HG03060 (cell line): ENCODE results near the gene SPSB1.

ENCODE experiments used
- ATAC-seq: cut with Tn5 transposase; IDR thresholded peaks from one replicate; pipeline ENCODE4 v1.9.1; 2021; ENCODE audit warnings: low read depth, moderate number of reproducible peaks; ENCODE audit not compliant: unreplicated experiment

The SPSB1 gene

GRCh38 chr1:9292361-9293240 lies at the start of gene SPSB1:
Gene SPSB1 (plus strand): TSS chr1:9292894. CDS start chr1:9355892, 62,998 bp downstream.
- ATAC-seq = no peak

- ATAC-seq = no peak
Measured at GRCh38 chr1:9243066-9243739, 49.5 kb upstream of the SPSB1 start.

- no peak for ATAC-seq
Measured at GRCh38 chr1:9244501-9245229, 48.0 kb upstream of the SPSB1 start.

GRCh38 chr1:9245230-9245619 lies 47.5 kb upstream of the SPSB1 start:
- ATAC-seq = no peak

- ATAC-seq = no peak
Measured at GRCh38 chr1:9245661-9246060, 47.0 kb upstream of the SPSB1 start.

GRCh38 chr1:9246215-9246614 lies 46.5 kb upstream of the SPSB1 start:
- no peak for ATAC-seq

- no peak for ATAC-seq
Measured at GRCh38 chr1:9246841-9247785, 45.6 kb upstream of the SPSB1 start.

- no peak for ATAC-seq
Measured at GRCh38 chr1:9247894-9248293, 44.8 kb upstream of the SPSB1 start.

GRCh38 chr1:9248341-9249262 lies 44.1 kb upstream of the SPSB1 start:
- ATAC-seq = no peak

GRCh38 chr1:9249263-9249533 lies 43.5 kb upstream of the SPSB1 start:
- no peak for ATAC-seq

GRCh38 chr1:9249534-9250410 lies 42.9 kb upstream of the SPSB1 start:
- no peak for ATAC-seq

GRCh38 chr1:9250411-9251381 lies 42.0 kb upstream of the SPSB1 start:
- no peak for ATAC-seq

GRCh38 chr1:9251501-9251900 lies 41.2 kb upstream of the SPSB1 start:
- ATAC-seq = no peak

- no peak for ATAC-seq
Measured at GRCh38 chr1:9253004-9253403, 39.7 kb upstream of the SPSB1 start.

GRCh38 chr1:9253453-9254105 lies 39.1 kb upstream of the SPSB1 start:
- no peak for ATAC-seq

- ATAC-seq = no peak
Measured at GRCh38 chr1:9256332-9256731, 36.4 kb upstream of the SPSB1 start.

GRCh38 chr1:9257851-9258250 lies 34.8 kb upstream of the SPSB1 start:
- ATAC-seq = no peak
